ENCODE measurements around the gene RCE1. TPM values are rescaled to one million over a fixed set of nuclear protein-coding genes. Genes with fewer than 3 reads are reported as not detected.

Gene RCE1
- total and polyA plus RNA-seq, 12 donors = 2.5 to 9.2 (median 4.9) TPM

GRCh38 chr11:66810576-66811185 lies 32.6 kb upstream of the RCE1 start:
- Histone ChIP-seq H3K4me3 (no peak overlapping the region), H3K27ac (no peak overlapping the region), H3K36me3 (peaks cover 0 to 31% (median 0%) of the 10 kb centered on the region in 9 donors), H3K9me3 (no peaks in the 10 kb centered on the region), H3K27me3 (no peaks in the 10 kb centered on the region), H3K4me1 (no peaks in the 10 kb centered on the region)
- no peak for ATAC-seq
- WGBS, 2 donors = 95 to 97% methylated on average over 1 of the region's 1 CpG
- intact Hi-C loops (cut with DNase I) = loop anchor here in 1 of 10 donors (10.0 kb wide), 1 partner anchor 96 kb away; no protein-coding TSS in a partner anchor
- DNase-seq = no peak
- no peak for TF ChIP-seq CTCF (IDR thresholded peaks at IDR 0.05)

- H3K27me3 ChIP-seq = no peaks in the 10 kb centered on the region
- no peaks in the 10 kb centered on the region for H3K9me3 ChIP-seq
- intact Hi-C loops (cut with DNase I) = loop anchor here in 2 of 10 donors (5.0 to 10.0 kb wide), 2 partner anchors 97 to 100 kb away; no protein-coding TSS in a partner anchor
- no peak overlapping the region for H3K27ac ChIP-seq
- 93 to 94% methylated on average over 5 of the region's 5 CpGs for WGBS, 2 donors
- DNase-seq = no peak
- H3K4me1 ChIP-seq = no peaks in the 10 kb centered on the region
- no peak overlapping the region for H3K4me3 ChIP-seq
- no peak for TF ChIP-seq CTCF (IDR thresholded peaks at IDR 0.05)
- ATAC-seq = no peak
- peaks cover 0 to 37% (median 0%) of the 10 kb centered on the region in 9 donors for H3K36me3 ChIP-seq
Observed at GRCh38 chr11:66814678-66815077, 28.6 kb upstream of the RCE1 start.

GRCh38 chr11:66815646-66816045 lies 27.6 kb upstream of the RCE1 start:
- intact Hi-C loops (cut with DNase I) = loop anchor here in 2 of 10 donors (5.0 to 10.0 kb wide), 2 partner anchors 98 to 101 kb away; no protein-coding TSS in a partner anchor
- peaks cover 0 to 32% (median 0%) of the 10 kb centered on the region in 9 donors for H3K36me3 ChIP-seq
- H3K9me3 ChIP-seq = no peaks in the 10 kb centered on the region
- WGBS, 2 donors = 15 to 46% methylated on average over 1 of the region's 1 CpG
- DNase-seq (no peak), ATAC-seq (no peak)
- no peak overlapping the region for H3K27ac ChIP-seq
- no peak for TF ChIP-seq CTCF (IDR thresholded peaks at IDR 0.05)
- no peaks in the 10 kb centered on the region for H3K4me1 ChIP-seq
- H3K4me3 ChIP-seq = no peak overlapping the region
- H3K27me3 ChIP-seq = no peaks in the 10 kb centered on the region

GRCh38 chr11:66818231-66818955 lies 24.8 kb upstream of the RCE1 start:
- Histone ChIP-seq H3K9me3 (no peaks in the 10 kb centered on the region), H3K27ac (no peak overlapping the region), H3K4me3 (no peak overlapping the region), H3K36me3 (peaks cover 0 to 38% (median 0%) of the 10 kb centered on the region in 9 donors), H3K4me1 (no peaks in the 10 kb centered on the region), H3K27me3 (no peaks in the 10 kb centered on the region)
- no peak for DNase-seq
- intact Hi-C loops (cut with DNase I) = loop anchor here in 2 of 10 donors (5.0 to 10.0 kb wide), 2 partner anchors 101 to 104 kb away; no protein-coding TSS in a partner anchor
- no peak for TF ChIP-seq CTCF (IDR thresholded peaks at IDR 0.05)
- no peak for ATAC-seq
- 84 to 91% methylated on average over 3 of the region's 3 CpGs for WGBS, 2 donors
